ENCODE measurements around the gene AP5Z1. TPM values are rescaled to one million over a fixed set of nuclear protein-coding genes. Genes with fewer than 3 reads are reported as not detected.

The AP5Z1 gene
- polyA plus RNA-seq, 3 donors, result 30.8 to 75.2 (median 33.8) TPM

- no peaks in the 10 kb centered on the region for H4K20me1 ChIP-seq (ENCODE audit: insufficient read depth, low read length)
- H3K79me2 ChIP-seq (ENCODE audit: insufficient read depth, low read length), result no peaks in the 10 kb centered on the region
- WGBS (ENCODE audit: insufficient coverage), result 0% methylated on average over 4 of the region's 5 CpGs
- Mint-ChIP-seq H3K4me1 (peaks cover 6% of the 10 kb centered on the region), H3K9me3 (peaks cover 0 to 6% (median 1%) of the 10 kb centered on the region in 7 donors), H3K36me3 (no peaks in the 10 kb centered on the region), H3K27ac (no peak overlapping the region), H3K4me3 (peak overlapping the region in 1 of 2 donors; percentile 65), H3K27me3 (ENCODE audit: low read depth in 3 of 3) (peaks cover 40 to 60% (median 43%) of the 10 kb centered on the region in 3 donors)
- H3K4me2 ChIP-seq (replicated peaks; ENCODE audit: extremely low read depth, low read length, poor library complexity, severe bottlenecking), result no peak overlapping the region
- H3K36me3 ChIP-seq (replicated peaks in 1 of 2; ENCODE audit: control insufficient read depth in 1 of 2, insufficient read depth in 2 of 2, low read length in 2 of 2), result no peaks in the 10 kb centered on the region
- H3K4me3 ChIP-seq (replicated peaks in 1 of 3; ENCODE audit: low read depth in 2 of 3, low read length in 3 of 3), result no peak overlapping the region
- H3K27me3 ChIP-seq (ENCODE audit: control insufficient read depth in 2 of 2, insufficient read depth in 2 of 2, low read length in 2 of 2), result peaks cover 2 to 39% of the 10 kb centered on the region in 2 donors
- no peak for TF ChIP-seq CTCF (IDR thresholded peaks at IDR 0.05)
- H3K9me3 ChIP-seq (replicated peaks in 1 of 2; ENCODE audit: control insufficient read depth in 1 of 2, insufficient read depth in 1 of 2, low read length in 2 of 2), result no peaks in the 10 kb centered on the region
- no peak overlapping the region for H2AFZ ChIP-seq (ENCODE audit: insufficient read depth, low read depth, low read length, poor library complexity, severe bottlenecking)
- no peak for DNase-seq
- peaks cover 0 to 7% of the 10 kb centered on the region in 2 donors for H3K4me1 ChIP-seq (ENCODE audit: control insufficient read depth in 1 of 2, insufficient read depth in 2 of 2, low read length in 2 of 2)
- intact Hi-C loops (cut with micrococcal nuclease), result no loop called here
- no peak overlapping the region for H3K27ac ChIP-seq (ENCODE audit: low read depth in 1 of 2, low read length in 2 of 2)
- H3K9ac ChIP-seq (ENCODE audit: insufficient read depth, low read length, poor library complexity, severe bottlenecking), result no peak overlapping the region
These were observed 32.2 kb downstream of the AP5Z1 start for GRCh38 chr7:4807598-4808016.

GRCh38 chr7:4808026-4808425 lies 32.6 kb downstream of the AP5Z1 start:
- H3K36me3 Mint-ChIP-seq, result no peaks in the 10 kb centered on the region
- Histone ChIP-seq H2AFZ (ENCODE audit: insufficient read depth, low read depth, low read length, poor library complexity, severe bottlenecking) (no peak overlapping the region), H3K27ac (ENCODE audit: low read depth in 1 of 2, low read length in 2 of 2) (no peak overlapping the region), H4K20me1 (ENCODE audit: insufficient read depth, low read length) (no peaks in the 10 kb centered on the region), H3K36me3 (replicated peaks in 1 of 2; ENCODE audit: control insufficient read depth in 1 of 2, insufficient read depth in 2 of 2, low read length in 2 of 2) (no peaks in the 10 kb centered on the region), H3K9me3 (replicated peaks in 1 of 2; ENCODE audit: control insufficient read depth in 1 of 2, insufficient read depth in 1 of 2, low read length in 2 of 2) (peaks cover 0 to 3% of the 10 kb centered on the region in 2 donors), H3K4me3 (replicated peaks in 1 of 3; ENCODE audit: low read depth in 2 of 3, low read length in 3 of 3) (no peak overlapping the region), H3K79me2 (ENCODE audit: insufficient read depth, low read length) (no peaks in the 10 kb centered on the region), H3K27me3 (ENCODE audit: control insufficient read depth in 2 of 2, insufficient read depth in 2 of 2, low read length in 2 of 2) (peaks cover 2 to 39% of the 10 kb centered on the region in 2 donors), H3K4me2 (replicated peaks; ENCODE audit: extremely low read depth, low read length, poor library complexity, severe bottlenecking) (no peak overlapping the region), H3K9ac (ENCODE audit: insufficient read depth, low read length, poor library complexity, severe bottlenecking) (no peak overlapping the region), H3K4me1 (ENCODE audit: control insufficient read depth in 1 of 2, insufficient read depth in 2 of 2, low read length in 2 of 2) (peaks cover 0 to 7% of the 10 kb centered on the region in 2 donors)
- peak overlapping the region in 1 of 2 donors; percentile 65 for H3K4me3 Mint-ChIP-seq
- peaks cover 41 to 61% (median 43%) of the 10 kb centered on the region in 3 donors for H3K27me3 Mint-ChIP-seq (ENCODE audit: low read depth in 3 of 3)
- intact Hi-C loops (cut with micrococcal nuclease), result no loop called here
- peaks cover 6% of the 10 kb centered on the region for H3K4me1 Mint-ChIP-seq
- 27% methylated on average over 2 of the region's 5 CpGs for WGBS (ENCODE audit: insufficient coverage)
- H3K9me3 Mint-ChIP-seq, result peaks cover 1 to 10% (median 4%) of the 10 kb centered on the region in 7 donors
- H3K27ac Mint-ChIP-seq, result peak overlapping the region in 1 of 7 donors; percentile 73
- TF ChIP-seq CTCF (IDR thresholded peaks at IDR 0.05), result no peak
- no peak for DNase-seq
